Colonic mucosa (tissue), 4 donors: ENCODE results near the gene HDAC9. TPM values are rescaled to one million over a fixed set of nuclear protein-coding genes. Genes with fewer than 3 reads are reported as not detected.

ENCODE experiments used
- DNase-seq: peaks from one replicate; pipeline ENCODE4 v3.0.0-alpha.2; 2020
- H3K27ac ChIP-seq: fragments of 200-600 bp; one replicate; pipeline ENCODE4 v1.8.0; 2021
- H3K27me3 ChIP-seq: fragments of 200-600 bp; one replicate; pipeline ENCODE4 v1.8.0; 2021
- H3K36me3 ChIP-seq: fragments of 200-600 bp; one replicate; pipeline ENCODE4 v1.8.0; 2021
- H3K4me1 ChIP-seq: fragments of 200-600 bp; one replicate; pipeline ENCODE4 v1.8.0; 2021; ENCODE audit warnings: mild to moderate bottlenecking
- H3K4me3 ChIP-seq: fragments of 200-600 bp; one replicate; pipeline ENCODE4 v1.8.0; 2021
- H3K9ac ChIP-seq, 2 donors: one replicate each; pipeline ENCODE4 v1.7.0; 2013; ENCODE audit warnings: control low read depth in 2 of 2, low read depth in 2 of 2, low read length in 2 of 2
- H3K9me3 ChIP-seq: fragments of 200-600 bp; one replicate; pipeline ENCODE4 v1.8.0; 2021
- CTCF ChIP-seq: fragments of 200-600 bp; IDR thresholded peaks from one replicate; pipeline ENCODE4 v1.8.0; 2022; ENCODE audit warnings: antibody characterized with exemption, mild to moderate bottlenecking
- intact Hi-C: fragments of 100-400 bp; cut with DNase I; formaldehyde crosslinking; loops from one replicate; pipeline ENCODE4 v1.14.1; 2022
- total RNA-seq, 2 donors: library from RNA; stranded (reverse); fragmentation: NEBNext Ultra II Directional in 1 of 2; extraction: Animal tissue kit (Norgen Biotek cat#: 25700) in 1 of 2; gene quantifications; one replicate each; pipeline ENCODE4 v1.2.1, GENCODE V29; 2021
- donor health status: healthy.
- donor health status: DM: no; HTN: no; CAD: no.
- donor health status: DM: no; HTN: no; CAD: no.

HDAC9 gene
- total RNA-seq, 2 donors from 2014 or later: 2.6 to 8.7 TPM

DNA sequence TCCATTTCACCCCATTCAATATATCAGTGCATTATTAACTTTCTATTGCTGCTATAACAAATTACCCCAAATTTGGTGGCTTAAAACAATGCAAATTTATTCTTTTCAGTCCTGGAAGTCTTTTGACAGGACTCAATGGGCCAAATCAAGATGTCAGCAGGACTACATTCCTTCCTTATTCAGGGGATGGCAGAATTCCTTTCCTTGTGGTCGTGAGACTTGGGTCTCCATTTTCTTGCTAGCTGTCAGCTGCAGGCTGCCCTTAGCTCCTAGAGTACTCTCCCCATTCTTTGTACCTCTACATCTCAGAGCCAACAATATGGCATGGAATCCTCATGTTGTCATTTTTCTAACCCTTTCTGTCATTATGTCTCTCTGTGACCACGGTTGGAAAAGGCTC lies 310.6 kb downstream of the HDAC9 start:
- Histone ChIP-seq H3K4me1 (no peaks in the 10 kb centered on the region), H3K9me3 (no peaks in the 10 kb centered on the region), H3K9ac (no peak overlapping the region), H3K27ac (no peak overlapping the region), H3K36me3 (no peaks in the 10 kb centered on the region), H3K27me3 (no peaks in the 10 kb centered on the region), H3K4me3 (no peak overlapping the region)
- intact Hi-C loops: no loop called here
- no peak for DNase-seq
- no peak for TF ChIP-seq CTCF

GRCh38 chr7:18808026-18808425 lies 312.5 kb downstream of the HDAC9 start:
- Histone ChIP-seq H3K36me3 (no peaks in the 10 kb centered on the region), H3K27me3 (no peaks in the 10 kb centered on the region), H3K27ac (no peak overlapping the region), H3K9ac (no peak overlapping the region), H3K4me3 (no peak overlapping the region), H3K9me3 (no peaks in the 10 kb centered on the region), H3K4me1 (no peaks in the 10 kb centered on the region)
- TF ChIP-seq CTCF: no peak
- no peak for DNase-seq
- intact Hi-C loops: no loop called here

DNA sequence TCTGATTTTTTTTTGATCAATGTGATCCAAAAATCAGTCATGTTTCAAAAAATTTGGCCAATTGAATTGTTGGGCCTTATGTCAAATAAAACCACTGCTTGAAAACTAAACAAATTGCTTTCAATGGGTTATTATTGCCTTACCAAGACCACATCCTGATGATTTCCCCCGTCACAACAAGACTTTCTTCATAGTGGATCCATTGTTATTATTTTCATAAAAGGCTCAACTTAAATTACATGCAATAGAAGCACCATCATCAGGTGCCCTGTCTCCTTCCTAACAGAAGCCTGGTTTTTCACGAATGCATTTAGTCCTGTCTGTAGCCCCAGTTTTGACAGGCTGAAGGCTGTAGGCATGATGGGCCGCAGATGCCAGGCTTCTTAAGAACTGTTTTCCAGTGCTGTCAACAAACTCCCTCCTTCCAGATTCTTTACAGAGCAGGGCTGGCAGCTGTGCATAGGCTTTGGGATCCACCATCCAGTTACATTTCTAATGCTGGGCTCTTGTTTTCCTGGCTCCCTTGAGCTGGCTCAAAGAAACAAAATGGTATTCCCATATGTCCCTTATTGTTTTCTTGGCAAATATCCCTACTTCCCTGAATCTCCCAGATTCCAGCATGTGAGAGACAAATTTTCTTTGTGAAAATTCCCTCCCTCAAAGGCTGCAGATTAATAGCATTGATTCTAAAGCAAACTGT lies 319.9 kb downstream of the HDAC9 start:
- no peak for TF ChIP-seq CTCF
- H3K4me3 ChIP-seq: no peak overlapping the region
- DNase-seq: no peak
- intact Hi-C loops: no loop called here
- H3K27ac ChIP-seq: no peak overlapping the region
- H3K36me3 ChIP-seq: no peaks in the 10 kb centered on the region
- H3K9ac ChIP-seq: no peak overlapping the region
- no peaks in the 10 kb centered on the region for H3K9me3 ChIP-seq
- no peaks in the 10 kb centered on the region for H3K27me3 ChIP-seq
- no peaks in the 10 kb centered on the region for H3K4me1 ChIP-seq

GRCh38 chr7:18820981-18821380 lies 325.4 kb downstream of the HDAC9 start:
- no peaks in the 10 kb centered on the region for H3K36me3 ChIP-seq
- no peak overlapping the region for H3K9ac ChIP-seq
- DNase-seq: no peak
- H3K4me3 ChIP-seq: no peak overlapping the region
- no peaks in the 10 kb centered on the region for H3K27me3 ChIP-seq
- H3K27ac ChIP-seq: no peak overlapping the region
- H3K9me3 ChIP-seq: no peaks in the 10 kb centered on the region
- TF ChIP-seq CTCF: no peak
- intact Hi-C loops: no loop called here
- no peaks in the 10 kb centered on the region for H3K4me1 ChIP-seq

DNA sequence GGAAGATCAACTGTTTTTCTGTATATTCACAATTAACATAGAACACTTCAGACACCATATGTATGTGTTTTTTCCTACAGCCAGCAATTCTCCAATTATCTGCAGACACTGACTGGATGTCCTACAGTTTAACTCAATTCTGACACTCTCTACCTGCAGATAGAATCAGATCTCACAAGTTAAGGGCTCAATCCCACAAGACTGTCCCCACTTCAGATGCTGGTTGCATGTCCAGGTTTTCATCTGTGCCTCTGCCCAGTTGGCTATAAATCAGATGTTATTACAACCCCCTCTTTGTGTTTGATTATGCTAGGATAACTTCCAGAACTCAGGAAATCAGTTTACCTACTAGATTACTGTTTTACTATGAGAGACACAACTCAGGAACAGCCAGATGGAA lies 326.0 kb downstream of the HDAC9 start:
- Histone ChIP-seq H3K4me1 (no peaks in the 10 kb centered on the region), H3K9me3 (no peaks in the 10 kb centered on the region), H3K36me3 (no peaks in the 10 kb centered on the region), H3K27me3 (no peaks in the 10 kb centered on the region), H3K4me3 (no peak overlapping the region), H3K27ac (no peak overlapping the region), H3K9ac (no peak overlapping the region)
- no peak for DNase-seq
- intact Hi-C loops: no loop called here
- TF ChIP-seq CTCF: no peak
